Osteocyte (in vitro differentiated cells): ENCODE data around the gene SERHL2. TPM values are rescaled to one million over a fixed set of nuclear protein-coding genes. Genes with fewer than 3 reads are reported as not detected.
"Not testable (repeated sequence)": the region's sequence is repeated elsewhere in the genome, so short reads cannot be mapped to it uniquely, and the experiment has no call there.

Experiments used
- DNase-seq: peaks from one replicate; pipeline ENCODE4 v3.0.0; 2021; ENCODE audit warnings: mixed read lengths; ENCODE audit not compliant: unreplicated experiment; ENCODE audit errors: extremely low spot score
- H3K27ac Mint-ChIP-seq: one replicate; pipeline ENCODE4 v1.8.0; 2021; ENCODE audit warnings: mild to moderate bottlenecking, mixed read lengths; ENCODE audit not compliant: unreplicated experiment
- H3K27me3 Mint-ChIP-seq: one replicate; pipeline ENCODE4 v1.8.0; 2021; ENCODE audit warnings: mixed read lengths; ENCODE audit not compliant: unreplicated experiment
- H3K36me3 Mint-ChIP-seq: one replicate; pipeline ENCODE4 v1.8.0; 2021; ENCODE audit warnings: mixed read lengths; ENCODE audit not compliant: unreplicated experiment
- H3K4me1 Mint-ChIP-seq: one replicate; pipeline ENCODE4 v1.8.0; 2021; ENCODE audit warnings: mixed read lengths; ENCODE audit not compliant: unreplicated experiment
- H3K4me3 Mint-ChIP-seq: one replicate; pipeline ENCODE4 v1.8.0; 2021; ENCODE audit warnings: mild to moderate bottlenecking, moderate library complexity, mixed read lengths; ENCODE audit not compliant: unreplicated experiment
- H3K9me3 Mint-ChIP-seq: one replicate; pipeline ENCODE4 v1.8.0; 2021; ENCODE audit warnings: mixed read lengths; ENCODE audit not compliant: unreplicated experiment
- total RNA-seq: library from RNA; stranded (reverse); gene quantifications from 2 replicates; pipeline ENCODE4 v1.2.1, GENCODE V29; 2021
- TF ChIP-seq, protein P1 (sequence below): fragments of 200-600 bp; sonication (generic); IDR thresholded peaks from 2 replicates; pipeline ENCODE4 v1.5.0; 2021; ENCODE audit warnings: antibody characterized with exemption, mild to moderate bottlenecking, moderate library complexity

The SERHL2 gene
- total RNA-seq, 1 donor from 2014 or later = 1.3 TPM

DNA sequence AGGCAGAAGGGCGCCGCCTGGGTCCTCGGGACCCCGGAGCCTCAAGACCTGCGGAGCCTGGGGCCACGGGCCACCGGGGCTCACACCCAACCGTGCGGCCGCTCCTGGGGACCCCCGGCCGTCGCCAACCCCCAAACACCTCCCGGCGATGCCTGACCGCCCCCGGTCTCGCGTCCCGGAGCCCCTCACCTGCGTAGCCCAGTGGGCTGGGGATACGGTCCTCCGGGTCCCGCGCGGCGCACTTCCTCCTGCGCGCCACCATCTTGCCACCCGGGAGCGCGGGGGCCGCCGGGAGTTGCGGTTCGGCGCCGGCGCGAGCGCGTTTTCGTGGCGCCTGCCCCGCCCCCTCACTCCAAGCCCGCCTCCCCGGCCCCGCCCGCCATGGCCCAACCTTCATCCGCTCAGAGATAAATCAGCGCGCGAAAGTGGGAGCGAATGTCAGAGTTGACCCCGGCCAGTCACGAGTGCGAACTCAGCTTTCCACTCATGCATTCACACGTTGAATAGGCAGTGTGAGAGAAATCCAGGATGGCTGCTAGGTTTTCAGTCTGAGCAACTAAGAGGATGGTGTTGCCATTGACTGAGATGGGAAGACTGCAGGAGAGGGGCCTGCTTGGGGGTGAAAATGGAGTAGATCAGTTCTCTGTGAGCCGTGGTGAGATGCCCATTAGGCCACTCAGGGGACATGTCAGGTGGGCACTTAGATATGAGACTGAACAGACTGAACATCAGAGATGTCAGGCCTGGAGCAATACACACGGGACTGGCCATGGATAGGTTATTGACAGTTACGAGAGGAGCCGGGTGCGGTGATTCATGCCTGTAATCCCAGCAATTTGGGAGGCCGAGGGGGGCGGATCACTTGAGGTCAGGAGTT lies 34.0 kb upstream of the SERHL2 start, which contains the start of gene RRP7A:
RRP7A (minus strand) TSS at position 272 of the 877 bp plus-strand sequence; CDS start at position 262, 10 bp downstream.
- H3K27me3 Mint-ChIP-seq = no peaks in the 10 kb centered on the region
- DNase-seq = peak; percentile 93
- H3K27ac Mint-ChIP-seq = peak within 1 kb of the TSS; percentile 87
- no peaks in the 10 kb centered on the region for H3K9me3 Mint-ChIP-seq
- H3K4me3 Mint-ChIP-seq = peak within 1 kb of the TSS; percentile 96
- H3K36me3 Mint-ChIP-seq = peaks cover 11% of the 10 kb centered on the region
- H3K4me1 Mint-ChIP-seq = peaks cover 12% of the 10 kb centered on the region
- TF ChIP-seq, protein P1, sequence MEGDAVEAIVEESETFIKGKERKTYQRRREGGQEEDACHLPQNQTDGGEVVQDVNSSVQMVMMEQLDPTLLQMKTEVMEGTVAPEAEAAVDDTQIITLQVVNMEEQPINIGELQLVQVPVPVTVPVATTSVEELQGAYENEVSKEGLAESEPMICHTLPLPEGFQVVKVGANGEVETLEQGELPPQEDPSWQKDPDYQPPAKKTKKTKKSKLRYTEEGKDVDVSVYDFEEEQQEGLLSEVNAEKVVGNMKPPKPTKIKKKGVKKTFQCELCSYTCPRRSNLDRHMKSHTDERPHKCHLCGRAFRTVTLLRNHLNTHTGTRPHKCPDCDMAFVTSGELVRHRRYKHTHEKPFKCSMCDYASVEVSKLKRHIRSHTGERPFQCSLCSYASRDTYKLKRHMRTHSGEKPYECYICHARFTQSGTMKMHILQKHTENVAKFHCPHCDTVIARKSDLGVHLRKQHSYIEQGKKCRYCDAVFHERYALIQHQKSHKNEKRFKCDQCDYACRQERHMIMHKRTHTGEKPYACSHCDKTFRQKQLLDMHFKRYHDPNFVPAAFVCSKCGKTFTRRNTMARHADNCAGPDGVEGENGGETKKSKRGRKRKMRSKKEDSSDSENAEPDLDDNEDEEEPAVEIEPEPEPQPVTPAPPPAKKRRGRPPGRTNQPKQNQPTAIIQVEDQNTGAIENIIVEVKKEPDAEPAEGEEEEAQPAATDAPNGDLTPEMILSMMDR = no peak

- Mint-ChIP-seq H3K9me3 (no peaks in the 10 kb centered on the region), H3K4me1 (peaks cover 12% of the 10 kb centered on the region), H3K4me3 (peak overlapping the region; percentile 55), H3K27ac (no peak overlapping the region), H3K27me3 (no peaks in the 10 kb centered on the region), H3K36me3 (peaks cover 4% of the 10 kb centered on the region)
- TF ChIP-seq, protein P1 = no peak
- no peak for DNase-seq
These were observed 32.6 kb upstream of the SERHL2 start for GRCh38 chr22:42521228-42521546.

- H3K27ac Mint-ChIP-seq = no peak overlapping the region
- H3K9me3 Mint-ChIP-seq = no peaks in the 10 kb centered on the region
These were observed 31.2 kb upstream of the SERHL2 start for GRCh38 chr22:42522546-42522945.

DNA sequence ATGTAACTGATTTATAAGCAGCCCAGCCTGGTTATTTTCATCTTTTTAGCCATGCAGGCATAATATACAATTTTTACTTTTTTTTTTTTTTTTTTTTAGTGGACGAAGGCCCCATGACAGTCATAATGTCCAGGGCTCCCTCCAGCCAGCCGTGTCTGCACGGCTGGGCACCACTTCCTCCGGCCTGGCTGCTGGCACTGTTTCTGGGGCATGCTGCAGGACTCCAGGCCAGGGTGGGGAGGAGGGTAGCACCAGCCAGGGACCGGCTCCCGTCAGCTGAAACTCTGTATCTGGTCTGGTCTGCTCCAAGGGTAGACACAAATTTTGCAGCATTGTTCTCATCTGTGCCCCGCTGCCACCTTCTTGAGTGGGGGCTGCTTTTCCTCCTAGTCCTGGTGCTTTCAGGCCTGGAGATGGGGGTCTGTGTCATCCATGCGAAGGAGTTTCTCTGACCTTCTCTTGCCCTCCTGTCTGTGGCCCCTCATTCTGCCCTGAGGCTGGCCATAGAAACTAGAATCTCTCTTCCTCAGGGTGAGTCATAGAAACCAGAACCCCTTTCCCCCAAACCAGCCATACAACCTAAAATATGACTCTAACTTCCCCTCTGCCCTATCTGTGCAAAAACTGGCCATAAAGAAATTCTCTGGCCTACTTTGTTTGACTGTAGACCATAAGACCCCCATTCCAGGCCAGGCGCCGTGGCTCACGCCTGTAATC lies 25.0 kb upstream of the SERHL2 start:
- Mint-ChIP-seq H3K27ac (no peak overlapping the region), H3K4me1 (peaks cover 5% of the 10 kb centered on the region), H3K36me3 (no peaks in the 10 kb centered on the region), H3K27me3 (no peaks in the 10 kb centered on the region), H3K4me3 (no peak overlapping the region), H3K9me3 (no peaks in the 10 kb centered on the region)
- TF ChIP-seq, protein P1 = no peak
- no peak for DNase-seq

More at GRCh38 chr22:42522546-42522945, 31.2 kb upstream of the SERHL2 start:
- DNase-seq = no peak
- Mint-ChIP-seq H3K27me3 (no peaks in the 10 kb centered on the region), H3K4me3 (no peak overlapping the region), H3K4me1 (peaks cover 12% of the 10 kb centered on the region), H3K36me3 (no peaks in the 10 kb centered on the region)
- TF ChIP-seq, protein P1 = no peak

DNA sequence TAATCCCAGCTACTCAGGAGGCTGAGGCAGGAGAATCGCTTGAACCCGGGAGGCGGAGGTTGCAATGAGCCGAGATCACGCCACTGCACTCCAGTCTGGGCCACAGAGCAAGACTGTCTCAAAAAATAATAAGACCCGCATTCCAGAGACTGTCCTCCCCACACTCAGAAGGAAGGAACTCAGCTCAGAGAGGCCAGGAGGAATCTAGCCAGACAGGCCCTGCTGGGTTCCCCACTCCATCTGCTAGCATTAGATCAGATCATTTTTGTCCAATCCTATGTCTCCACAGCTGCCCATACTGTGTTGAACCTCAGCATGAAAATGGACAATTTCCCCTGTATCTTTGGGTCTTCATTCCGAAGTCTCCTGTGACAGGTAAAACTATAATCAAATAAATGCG lies 24.3 kb upstream of the SERHL2 start:
- H3K4me1 Mint-ChIP-seq, H3K27me3 Mint-ChIP-seq, H3K9me3 Mint-ChIP-seq, DNase-seq, H3K36me3 Mint-ChIP-seq, H3K4me3 Mint-ChIP-seq, H3K27ac Mint-ChIP-seq: not testable (repeated sequence)

DNA sequence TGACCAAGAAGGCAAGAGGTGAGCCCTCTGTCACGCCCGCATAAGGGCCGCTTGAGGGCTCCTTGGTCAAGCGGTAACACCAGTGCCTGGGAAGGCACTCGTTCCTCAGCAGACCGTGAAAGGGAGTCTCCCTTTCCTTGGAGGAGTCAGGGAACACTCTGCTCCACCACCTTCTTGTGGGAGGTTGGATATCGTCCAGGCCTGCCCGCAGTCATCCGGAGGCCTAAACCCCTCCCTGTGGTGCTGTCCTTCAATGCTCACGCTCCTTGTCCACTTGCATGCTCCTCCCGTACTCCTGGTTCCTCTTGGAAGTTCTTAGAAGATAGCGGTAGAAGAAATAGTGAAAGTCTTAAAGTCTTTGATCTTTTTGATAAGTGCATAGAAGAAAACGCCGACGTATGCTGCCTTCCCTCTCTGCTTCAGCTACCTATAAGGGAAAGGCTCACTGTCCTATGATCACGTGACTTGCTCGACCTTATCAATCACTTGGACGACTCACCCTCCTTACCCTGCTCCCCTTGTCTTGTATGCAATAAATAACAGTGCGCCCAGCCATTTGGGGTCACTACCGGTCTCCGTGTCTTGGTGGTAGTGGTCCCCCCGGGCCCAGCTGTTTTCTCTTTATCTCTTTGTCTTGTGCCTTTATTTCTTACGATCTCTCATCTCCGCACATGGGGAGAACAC lies 22.2 kb upstream of the SERHL2 start:
- not testable (repeated sequence) for H3K9me3 Mint-ChIP-seq, DNase-seq, H3K27ac Mint-ChIP-seq, H3K27me3 Mint-ChIP-seq, H3K4me3 Mint-ChIP-seq, H3K4me1 Mint-ChIP-seq, H3K36me3 Mint-ChIP-seq
